H1 (cell line): ENCODE results near the gene GLT8D1. TPM values are rescaled to one million over a fixed set of nuclear protein-coding genes. Genes with fewer than 3 reads are reported as not detected.

ENCODE experiments used
- CTCF ChIA-PET: fragments of 300-600 bp; sonication (Branson Sonifier 250); formaldehyde crosslinking; loops from one replicate; lab custom pipeline; 2021; ENCODE audit not compliant: partially characterized antibody; lab: Charles Lee
- POLR2A ChIA-PET: fragments of 300-600 bp; sonication (Branson Sonifier 250); formaldehyde crosslinking; loops from one replicate; lab custom pipeline; 2021; ENCODE audit warnings: inconsistent platforms; ENCODE audit not compliant: partially characterized antibody; lab: Charles Lee
- DNase-seq, 2 experiments: peaks; one replicate each; pipeline versions ENCODE4 v3.0.0 to v3.0.0-alpha.2; 2010 to 2022; ENCODE audit warnings: low spot score in 2 of 2, low read depth in 1 of 2, mixed read lengths in 1 of 2
- FAIRE-seq: peaks from 2 replicates; lab custom pipeline; 2011; peaks lifted over from hg19 to GRCh38; lab: Jason Lieb, UNC
- H2AFZ ChIP-seq: 2 replicates; pipeline ENCODE4 v1.8.1; 2012; ENCODE audit warnings: low read length, inconsistent platforms
- H2AK5ac ChIP-seq: 2 replicates; pipeline ENCODE4 v1.6.1; 2013; ENCODE audit warnings: low read depth, low read length
- H2BK120ac ChIP-seq: replicated peaks from 2 replicates; pipeline ENCODE3; 2013; ENCODE audit warnings: low read depth, low read length, inconsistent platforms
- H2BK12ac ChIP-seq: 2 replicates; pipeline ENCODE4 v1.6.1; 2013; ENCODE audit warnings: low read depth, low read length
- H2BK15ac ChIP-seq: 2 replicates; pipeline ENCODE4 v1.6.1; 2013; ENCODE audit warnings: low read length
- H2BK20ac ChIP-seq: 2 replicates; pipeline ENCODE4 v1.6.1; 2013; ENCODE audit warnings: low read length
- H2BK5ac ChIP-seq: 2 replicates; pipeline ENCODE4 v1.6.1; 2013; ENCODE audit warnings: low read depth, low read length
- H3K14ac ChIP-seq: 2 replicates; pipeline ENCODE4 v1.6.1; 2013; ENCODE audit warnings: inconsistent platforms; ENCODE audit not compliant: insufficient read length
- H3K18ac ChIP-seq: 2 replicates; pipeline ENCODE4 v1.6.1; 2013; ENCODE audit warnings: low read length; ENCODE audit errors: extremely low read depth
- H3K23ac ChIP-seq: 2 replicates; pipeline ENCODE4 v1.6.1; 2013; ENCODE audit warnings: inconsistent platforms; ENCODE audit not compliant: insufficient read length
- H3K23me2 ChIP-seq: 2 replicates; pipeline ENCODE4 v1.6.1; 2013; ENCODE audit warnings: low read depth, low read length
- H3K27ac ChIP-seq: 2 replicates; pipeline ENCODE4 v1.6.1; 2011; ENCODE audit warnings: low read depth, low read length, inconsistent platforms
- H3K27me3 ChIP-seq, 4 experiments: replicated peaks in 1 of 4; 1 replicate in 1 of 4; 2 replicates in 3 of 4; pipeline versions ENCODE4 v1.6.1 to v1.8.1; 2011 to 2013; ENCODE audit warnings: low read length in 3 of 4, mild to moderate bottlenecking in 3 of 4, inconsistent platforms in 2 of 4, mixed read lengths in 2 of 4, moderate library complexity in 1 of 4; ENCODE audit not compliant: control insufficient read depth in 3 of 4, insufficient read depth in 3 of 4; ENCODE audit errors: extremely low read depth in 1 of 4
- H3K36me3 ChIP-seq, 4 experiments: 2 replicates each; pipeline versions ENCODE4 v1.6.1 to v1.8.1; 2011 to 2013; ENCODE audit warnings: mild to moderate bottlenecking in 4 of 4, low read length in 3 of 4, moderate library complexity in 2 of 4, control low read depth in 1 of 4, inconsistent platforms in 1 of 4; ENCODE audit not compliant: insufficient read depth in 4 of 4, control insufficient read depth in 2 of 4
- H3K4ac ChIP-seq: replicated peaks from 2 replicates; pipeline ENCODE3; 2013; ENCODE audit warnings: low read length, low read depth, mixed read lengths, inconsistent platforms; ENCODE audit not compliant: insufficient read length
- H3K4me1 ChIP-seq, 4 experiments: replicated peaks in 1 of 4; 1 replicate in 1 of 4; 2 replicates in 3 of 4; pipeline versions ENCODE4 v1.6.1 to v1.8.1; 2011 to 2013; ENCODE audit warnings: low read length in 3 of 4, inconsistent platforms in 2 of 4, mixed read lengths in 1 of 4; ENCODE audit not compliant: insufficient read depth in 4 of 4, control insufficient read depth in 3 of 4
- H3K4me2 ChIP-seq, 2 experiments: 2 replicates each; pipeline versions ENCODE4 v1.6.1 to v1.8.1; 2011 to 2013; ENCODE audit warnings: low read depth in 2 of 2, low read length in 2 of 2, control low read depth in 1 of 2, inconsistent platforms in 1 of 2, mild to moderate bottlenecking in 1 of 2; ENCODE audit not compliant: insufficient read depth in 1 of 2
- H3K4me3 ChIP-seq, 4 experiments: fragments of 200-600, 300-600 bp in 1 of 4; sonication (generic), shearing (Covaris generic), sonication (Bioruptor Twin) in 1 of 4; 2 replicates each; pipeline versions ENCODE4 v1.5.1 to v1.8.1; 2011 to 2016; ENCODE audit warnings: low read length in 4 of 4, low read depth in 3 of 4, control low read depth in 2 of 4, inconsistent platforms in 2 of 4, mild to moderate bottlenecking in 2 of 4, mixed read lengths in 1 of 4, moderate library complexity in 1 of 4; ENCODE audit not compliant: insufficient read depth in 2 of 4; ENCODE audit errors: extremely low read depth in 1 of 4
- H3K56ac ChIP-seq: replicated peaks from 2 replicates; pipeline ENCODE3; 2013; ENCODE audit warnings: low read depth, mild to moderate bottlenecking, mixed read lengths, low read length, inconsistent platforms; ENCODE audit not compliant: insufficient read length
- H3K79me1 ChIP-seq: 2 replicates; pipeline ENCODE4 v1.6.1; 2013; ENCODE audit warnings: low read depth, low read length, control low read depth
- H3K79me2 ChIP-seq, 2 experiments: 2 replicates each; pipeline versions ENCODE4 v1.6.1 to v1.8.1; 2012 to 2013; ENCODE audit warnings: low read length in 2 of 2, mild to moderate bottlenecking in 2 of 2, inconsistent platforms in 1 of 2; ENCODE audit not compliant: insufficient read depth in 2 of 2, control insufficient read depth in 1 of 2
- H3K9ac ChIP-seq, 4 experiments: replicated peaks in 1 of 4; 1 replicate in 1 of 4; 2 replicates in 3 of 4; pipeline versions ENCODE4 v1.6.1 to v1.8.1; 2011 to 2013; ENCODE audit warnings: low read depth in 3 of 4, low read length in 3 of 4, control low read depth in 2 of 4, mild to moderate bottlenecking in 2 of 4, moderate library complexity in 2 of 4, inconsistent platforms in 1 of 4; ENCODE audit errors: extremely low read depth in 1 of 4
- H3K9me3 ChIP-seq, 2 experiments: 2 replicates each; pipeline versions ENCODE4 v1.6.1 to v1.8.1; 2012 to 2013; ENCODE audit warnings: mild to moderate bottlenecking in 2 of 2, moderate library complexity in 2 of 2, control low read depth in 1 of 2, inconsistent platforms in 1 of 2, low read depth in 1 of 2, low read length in 1 of 2, mixed read lengths in 1 of 2; ENCODE audit not compliant: insufficient read depth in 2 of 2
- H4K20me1 ChIP-seq, 2 experiments: replicated peaks in 1 of 2; 2 replicates each; pipeline versions ENCODE3 to v1.8.1; 2011 to 2013; ENCODE audit warnings: inconsistent platforms in 2 of 2, low read length in 2 of 2, mild to moderate bottlenecking in 1 of 2; ENCODE audit not compliant: insufficient read depth in 2 of 2, control insufficient read depth in 1 of 2
- H4K5ac ChIP-seq: 2 replicates; pipeline ENCODE4 v1.6.1; 2013; ENCODE audit warnings: low read length, low read depth, mixed read lengths, inconsistent platforms; ENCODE audit not compliant: insufficient read length
- H4K8ac ChIP-seq: 2 replicates; pipeline ENCODE4 v1.8.0; 2013; ENCODE audit warnings: mild to moderate bottlenecking, moderate library complexity, low read length, inconsistent platforms; ENCODE audit not compliant: insufficient read depth; ENCODE audit errors: extremely low read depth
- H4K91ac ChIP-seq: replicated peaks from 2 replicates; pipeline ENCODE3; 2013; ENCODE audit warnings: low read length, mixed read lengths, inconsistent platforms; ENCODE audit not compliant: insufficient read length
- CEBPB ChIP-seq: IDR thresholded peaks from 2 replicates; pipeline ENCODE4 v1.6.1; 2012; ENCODE audit warnings: low read depth, low read length
- CREB1 ChIP-seq: IDR thresholded peaks from 2 replicates; pipeline ENCODE4 v1.6.1; 2012; ENCODE audit warnings: inconsistent platforms
- EP300 ChIP-seq, 2 experiments: IDR thresholded peaks; 1 replicate in 1 of 2; 2 replicates in 1 of 2; pipeline ENCODE4 v1.6.1; 2011 to 2012; ENCODE audit warnings: low read depth in 2 of 2, low read length in 2 of 2, mild to moderate bottlenecking in 2 of 2, borderline replicate concordance in 1 of 2, inconsistent platforms in 1 of 2, moderate library complexity in 1 of 2
- FOSL1 ChIP-seq: IDR thresholded peaks from 2 replicates; pipeline ENCODE4 v1.6.1; 2011; ENCODE audit warnings: mild to moderate bottlenecking, low read depth, low read length, moderate library complexity; ENCODE audit not compliant: insufficient read depth
- POU5F1 ChIP-seq: IDR thresholded peaks from 2 replicates; pipeline ENCODE4 v1.6.1; 2011; ENCODE audit warnings: low read depth, mild to moderate bottlenecking, low read length, moderate library complexity
- RAD21 ChIP-seq, 2 experiments: IDR thresholded peaks in 1 of 2; conservative IDR thresholded peaks in 1 of 2; 2 replicates each; pipeline ENCODE4 v1.6.1; 2011; ENCODE audit warnings: low read depth in 2 of 2, low read length in 2 of 2, improper control_type of control experiment in 1 of 2, inconsistent platforms in 1 of 2, mild to moderate bottlenecking in 1 of 2, moderate library complexity in 1 of 2
- WGBS, 2 experiments: shearing (Covaris generic) in 1 of 2; methylation state at CpG; one replicate each; pipeline versions ENCODE4 v1.1.6 to v1.1.7; 2013 to 2015; ENCODE audit warnings: low lambda C conversion rate in 2 of 2, mixed read lengths in 2 of 2, inconsistent platforms in 1 of 2, low coverage in 1 of 2, missing lambda C conversion rate in 1 of 2; ENCODE audit not compliant: insufficient replicate concordance in 2 of 2, insufficient coverage in 1 of 2, insufficient read length in 1 of 2; ENCODE audit errors: extremely low coverage in 1 of 2, missing lambda C conversion rate in 1 of 2; 5-methylcytosine and 5-hydroxymethylcytosine counted together
- polyA plus RNA-seq, 7 experiments: library from polyadenylated mRNA; depleted of rRNA in 3 of 7; stranded (reverse) in 5 of 7; unstranded in 2 of 7; fragments of >200 nt in 5 of 7; fragments of 200-250 nt in 2 of 7; gene quantifications; 1 replicate in 5 of 7; 2 replicates in 1 of 7; 4 replicates in 1 of 7; pipeline versions ENCODE4 v1.2.1 to v1.2.3, GENCODE V29; 2011 to 2013; ENCODE audit warnings: missing spikeins in 2 of 7, mixed read lengths in 2 of 7
- total RNA-seq: library from RNA; stranded (reverse); fragmentation: NEBNext Ultra II Directional; extraction: Animal tissue kit (Norgen Biotek cat#: 25700); gene quantifications from 2 replicates; pipeline ENCODE4 v1.2.1, GENCODE V29; 2021

GLT8D1 gene
- total and polyA plus RNA-seq, 2 of the 8 experiments (the other 6 are each of a cell fraction or from before 2014, with no cell fraction given) = 29.0 to 33.6 TPM

- no peaks in the 10 kb centered on the region for H3K27me3 ChIP-seq
- H3K56ac ChIP-seq = no peak overlapping the region
- no peaks in the 10 kb centered on the region; the same call in none of the 2 replicates for H3K79me1 ChIP-seq
- H2BK120ac ChIP-seq = no peak overlapping the region
- 93% methylated on average over 11 of the region's 11 CpGs; no CpG with 5 or more reads in 1 of the 2 experiments for WGBS, 2 experiments
- H2BK12ac ChIP-seq = no peak overlapping the region
- no peak overlapping the region for H4K91ac ChIP-seq
- H2AFZ ChIP-seq = no peak overlapping the region
- ChIA-PET CTCF (interaction anchor here (0.7 to 2.2 kb wide), 6 partner anchors 9 to 106 kb away, joined by 3 to 9 read pairs (median 4); no protein-coding TSS in a partner anchor), POLR2A (interaction anchor here (0.7 to 8.9 kb wide), 4 partner anchors 10 to 65 kb away, joined by 3 to 106 read pairs (median 22); partner anchors contain the start of genes GLT8D1, GNL3, PBRM1 and SPCS1)
- H3K4ac ChIP-seq = no peak overlapping the region
- 0 out of 2 replicates have a peak overlapping the region, but pooled peaks have one; percentile 7 for H3K27ac ChIP-seq
- H3K23ac ChIP-seq = no peak overlapping the region
- peaks cover 0 to 4% of the 10 kb centered on the region in 2 experiments for H4K20me1 ChIP-seq
- no peaks in the 10 kb centered on the region for H3K79me2 ChIP-seq
- no peak overlapping the region for H2BK5ac ChIP-seq
- no peak for TF ChIP-seq RAD21 (IDR thresholded peaks at IDR 0.05 in 1 of 2, conservative IDR thresholded peaks at IDR 0.05 in 1 of 2; ENCODE audit: low read depth in 2 of 2, low read length in 2 of 2)
- no peak for TF ChIP-seq CREB1
- TF ChIP-seq POU5F1 = no peak
- TF ChIP-seq FOSL1 = no peak
- TF ChIP-seq CEBPB = no peak
- TF ChIP-seq EP300 (IDR thresholded peaks at IDR 0.05; ENCODE audit: borderline replicate concordance in 1 of 2, low read depth in 2 of 2, low read length in 2 of 2) = no peak
- peaks cover 0 to 5% (median 2%) of the 10 kb centered on the region in 4 experiments; a peak in 4 of 7 replicates for H3K4me1 ChIP-seq
- no peak overlapping the region for H3K9ac ChIP-seq
- peaks cover 4% of the 10 kb centered on the region; the same call in 1 of the 2 replicates for H3K23me2 ChIP-seq
- no peak overlapping the region for H3K4me3 ChIP-seq
- H3K36me3 ChIP-seq = peaks cover 0 to 7% (median 0%) of the 10 kb centered on the region in 4 experiments; a peak in 2 of 8 replicates
- H3K9me3 ChIP-seq = no peaks in the 10 kb centered on the region
- no peak overlapping the region for H3K14ac ChIP-seq
- H4K8ac ChIP-seq = peak overlapping the region; percentile 18; the same call in 1 of the 2 replicates
- no peak for FAIRE-seq
- H3K4me2 ChIP-seq = peak overlapping the region in 1 of 2 experiments; percentile 72; a peak in 1 of 4 replicates
- H3K18ac ChIP-seq = no peak overlapping the region
- 0 out of 2 replicates have a peak overlapping the region, but pooled peaks have one; percentile 82 for H2AK5ac ChIP-seq
- no peak overlapping the region for H2BK15ac ChIP-seq
- H4K5ac ChIP-seq = no peak overlapping the region
- no peak overlapping the region for H2BK20ac ChIP-seq
- no peak for DNase-seq
These were observed 10.2 kb upstream of the GLT8D1 start for GRCh38 chr3:52715714-52716305.
